GM18909 (cell line): ENCODE measurements around the gene GSTM1.
"Not testable (repeated sequence)": the region's sequence is repeated elsewhere in the genome, so short reads cannot be mapped to it uniquely, and the experiment has no call there.

Experiments used
- ATAC-seq: cut with Tn5 transposase; IDR thresholded peaks from one replicate; pipeline ENCODE4 v1.9.1; 2021; ENCODE audit warnings: mild to moderate bottlenecking; ENCODE audit not compliant: unreplicated experiment, poor library complexity

Gene GSTM1

GRCh38 chr1:109695138-109695537, 7.5 kb downstream of the GSTM1 start:
- ATAC-seq: not testable (repeated sequence)

GRCh38 chr1:109697066-109697465, 9.4 kb downstream of the GSTM1 start:
- no peak for ATAC-seq

- not testable (repeated sequence) for ATAC-seq
These were observed 10.2 kb downstream of the GSTM1 start for GRCh38 chr1:109697861-109698260.

DNA sequence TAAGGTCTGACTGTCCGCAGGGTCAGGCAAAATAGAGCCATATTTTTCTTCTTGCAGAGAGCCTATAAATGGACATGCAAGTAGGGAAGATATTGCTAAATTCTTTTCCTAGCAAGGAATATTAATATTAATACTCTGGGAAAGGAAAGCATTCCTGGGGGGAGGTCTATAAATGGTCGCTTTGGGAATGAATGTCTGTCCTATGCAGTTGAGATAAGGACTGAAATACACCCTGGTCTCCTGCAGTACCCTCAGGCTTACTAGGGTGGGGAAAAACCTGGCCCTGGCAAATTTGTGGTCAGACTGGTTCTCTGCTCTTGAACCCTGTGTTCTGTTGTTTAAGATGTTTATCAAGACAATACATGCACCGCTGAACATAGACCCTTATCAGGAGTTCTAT, 15.3 kb downstream of the GSTM1 start:
- not testable (repeated sequence) for ATAC-seq

DNA sequence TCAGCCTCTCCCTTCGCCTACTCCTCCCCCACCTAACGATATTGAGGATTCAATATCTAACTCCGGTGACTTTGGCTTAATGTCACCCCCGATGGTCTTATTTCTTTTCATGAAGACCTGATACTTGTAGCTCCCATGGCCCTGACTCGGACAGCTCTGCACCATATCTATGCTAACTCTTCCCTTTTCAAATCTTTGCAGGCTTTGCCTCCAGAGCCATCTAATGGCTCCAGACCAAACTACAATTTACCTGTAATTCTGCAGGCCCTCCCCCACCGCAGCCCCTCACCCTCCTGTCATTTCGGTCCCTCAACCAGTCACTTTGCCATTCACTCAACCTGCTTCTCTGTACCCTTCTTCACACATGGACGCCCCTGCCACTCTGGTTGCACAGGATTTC, 16.6 kb downstream of the GSTM1 start:
- ATAC-seq: no peak

GRCh38 chr1:109705411-109705810, 17.8 kb downstream of the GSTM1 start:
- ATAC-seq: no peak

DNA sequence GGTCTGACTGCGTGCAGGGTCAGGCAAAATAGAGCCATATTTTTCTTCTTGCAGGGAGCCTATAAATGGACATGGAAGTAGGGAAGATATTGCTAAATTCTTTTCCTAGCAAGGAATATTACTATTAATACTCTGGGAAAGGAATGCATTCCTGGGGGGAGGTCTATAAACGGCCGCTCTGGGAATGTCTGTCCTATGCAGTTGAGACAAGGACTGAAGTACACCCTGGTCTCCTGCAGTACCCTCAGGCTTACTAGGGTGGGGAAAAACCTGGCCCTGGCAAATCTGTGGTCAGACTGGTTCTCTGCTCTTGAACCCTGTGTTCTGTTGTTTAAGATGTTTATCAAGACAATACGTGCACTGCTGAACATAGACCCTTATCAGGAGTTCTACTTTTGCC, 21.3 kb downstream of the GSTM1 start:
- ATAC-seq: not testable (repeated sequence)

DNA sequence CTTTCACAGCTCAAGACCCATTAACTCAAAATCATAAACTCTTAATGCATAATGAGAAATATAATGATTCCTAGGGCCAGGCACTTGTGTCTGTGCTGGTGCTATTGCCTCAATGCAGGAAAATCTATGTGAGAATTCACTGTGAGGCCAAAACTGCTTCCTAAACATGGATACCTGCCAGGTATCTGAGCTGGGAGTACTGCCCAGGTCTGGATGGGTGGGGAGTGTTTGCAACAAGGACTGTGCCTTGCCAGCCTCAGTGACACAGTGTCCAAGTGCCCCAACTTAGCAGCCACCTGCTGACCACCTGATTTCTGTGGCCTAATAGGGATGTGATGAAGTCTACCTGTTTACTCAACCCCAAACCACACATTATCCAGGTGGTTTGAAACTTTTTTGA, 22.2 kb downstream of the GSTM1 start:
- ATAC-seq: not testable (repeated sequence)

GRCh38 chr1:109711593-109712320, 24.1 kb downstream of the GSTM1 start, which contains the start of gene GSTM5:
GSTM5 (plus strand) TSS chr1:109712251; CDS start chr1:109712313, 62 bp downstream.
- ATAC-seq: not testable (repeated sequence)

GRCh38 chr1:109712321-109712864, 24.8 kb downstream of the GSTM1 start:
- ATAC-seq: no peak

DNA sequence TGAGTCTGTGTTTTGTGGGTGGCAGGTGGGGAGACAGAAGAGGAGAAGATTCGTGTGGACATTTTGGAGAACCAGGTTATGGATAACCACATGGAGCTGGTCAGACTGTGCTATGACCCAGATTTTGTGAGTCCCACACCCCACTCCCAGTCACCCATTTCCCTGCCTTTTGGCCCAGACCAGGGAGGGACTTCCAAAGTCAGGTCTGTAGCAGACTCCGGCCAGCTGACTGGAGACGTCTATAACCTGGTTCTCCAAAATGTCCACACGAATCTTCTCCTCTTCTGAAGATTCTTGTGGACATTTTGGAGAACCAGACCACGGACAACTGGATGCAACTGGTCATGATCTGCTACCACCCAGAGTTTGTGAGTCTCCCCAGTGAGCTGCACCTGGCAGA, 26.0 kb downstream of the GSTM1 start:
- ATAC-seq: no peak

DNA sequence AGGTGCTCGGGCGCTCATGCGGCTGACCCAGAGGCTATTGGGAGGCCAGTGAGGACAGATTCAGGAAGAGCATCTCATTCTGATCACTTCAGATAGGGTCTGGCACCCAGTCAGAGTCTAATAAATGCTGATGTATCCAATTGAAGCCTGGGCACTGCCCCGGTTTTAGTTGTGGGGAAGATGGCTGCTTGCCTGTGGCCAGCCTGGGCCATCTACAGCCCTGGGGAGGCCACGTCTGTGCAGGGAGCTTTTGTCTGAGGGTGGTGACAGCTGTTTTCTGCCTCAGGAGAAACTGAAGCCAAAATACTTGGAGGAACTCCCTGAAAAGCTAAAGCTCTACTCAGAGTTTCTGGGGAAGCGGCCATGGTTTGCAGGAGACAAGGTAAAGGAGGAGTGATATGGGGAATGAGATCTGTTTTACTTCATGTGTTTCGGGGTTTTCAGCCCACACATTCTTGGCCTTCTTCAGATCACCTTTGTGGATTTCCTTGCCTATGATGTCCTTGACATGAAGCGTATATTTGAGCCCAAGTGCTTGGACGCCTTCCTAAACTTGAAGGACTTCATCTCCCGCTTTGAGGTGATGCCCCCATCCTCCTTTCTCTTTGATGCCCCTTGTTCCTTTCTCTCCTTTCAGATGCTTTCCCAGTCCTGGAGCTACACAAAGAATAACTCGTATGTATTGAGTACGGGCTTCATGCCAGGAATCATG, 27.2 kb downstream of the GSTM1 start:
- ATAC-seq: no peak

DNA sequence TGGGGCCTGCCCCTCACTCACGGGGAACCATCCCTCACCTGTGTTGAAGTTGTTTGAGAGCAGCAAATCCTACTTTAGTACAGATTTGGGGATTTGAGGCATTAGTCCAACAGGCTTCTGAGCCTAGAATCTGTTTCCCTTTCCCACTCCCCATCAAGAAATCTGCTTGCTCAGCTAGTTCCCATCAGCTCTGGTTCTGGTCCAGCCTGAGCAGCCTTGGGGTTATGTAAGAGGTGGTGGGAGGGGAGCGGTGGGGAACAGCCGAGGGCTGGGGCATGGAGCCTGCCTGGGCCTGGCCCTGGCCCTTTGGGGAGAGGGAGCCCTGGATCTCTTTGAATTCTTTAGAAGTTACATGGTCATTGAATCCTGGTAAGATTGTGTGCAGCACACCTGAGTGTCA, 28.5 kb downstream of the GSTM1 start:
- ATAC-seq: no peak

- ATAC-seq: no peak
These were observed 29.0 kb downstream of the GSTM1 start for GRCh38 chr1:109716570-109717090.

DNA sequence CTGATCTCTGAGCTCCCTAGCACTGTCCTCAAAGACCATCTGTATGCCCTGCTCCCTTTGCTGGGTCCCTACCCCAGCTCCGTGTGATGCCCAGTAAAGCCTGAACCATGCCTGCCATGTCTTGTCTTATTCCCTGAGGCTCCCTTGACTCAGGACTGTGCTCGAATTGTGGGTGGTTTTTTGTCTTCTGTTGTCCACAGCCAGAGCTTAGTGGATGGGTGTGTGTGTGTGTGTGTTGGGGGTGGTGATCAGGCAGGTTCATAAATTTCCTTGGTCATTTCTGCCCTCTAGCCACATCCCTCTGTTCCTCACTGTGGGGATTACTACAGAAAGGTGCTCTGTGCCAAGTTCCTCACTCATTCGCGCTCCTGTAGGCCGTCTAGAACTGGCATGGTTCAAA, 30.1 kb downstream of the GSTM1 start:
- no peak for ATAC-seq

DNA sequence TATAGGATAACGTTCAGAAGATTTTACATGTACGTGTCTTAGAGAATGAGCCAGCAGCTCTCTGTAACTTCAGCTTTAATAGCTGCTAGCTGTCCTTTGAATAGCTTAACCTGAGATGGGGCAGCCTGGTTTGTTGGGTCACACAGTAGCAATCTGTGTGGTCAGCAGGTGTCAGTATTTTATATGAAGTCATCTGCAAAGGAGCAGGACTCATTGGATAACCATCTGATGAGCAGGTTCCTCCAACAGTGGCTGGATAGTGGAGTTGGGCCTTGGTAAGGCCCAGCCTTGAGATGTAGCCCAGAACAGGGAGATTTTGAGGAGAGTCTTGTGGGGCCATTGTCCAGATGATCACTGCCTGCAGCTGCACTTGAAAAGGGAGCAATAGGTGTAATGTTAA, 30.9 kb downstream of the GSTM1 start:
- ATAC-seq: no peak

- ATAC-seq: no peak
These were observed 31.8 kb downstream of the GSTM1 start for GRCh38 chr1:109719337-109719837.

GRCh38 chr1:109721042-109721441, 33.4 kb downstream of the GSTM1 start:
- ATAC-seq: no peak

GRCh38 chr1:109721971-109722370, 34.4 kb downstream of the GSTM1 start:
- ATAC-seq: no peak

DNA sequence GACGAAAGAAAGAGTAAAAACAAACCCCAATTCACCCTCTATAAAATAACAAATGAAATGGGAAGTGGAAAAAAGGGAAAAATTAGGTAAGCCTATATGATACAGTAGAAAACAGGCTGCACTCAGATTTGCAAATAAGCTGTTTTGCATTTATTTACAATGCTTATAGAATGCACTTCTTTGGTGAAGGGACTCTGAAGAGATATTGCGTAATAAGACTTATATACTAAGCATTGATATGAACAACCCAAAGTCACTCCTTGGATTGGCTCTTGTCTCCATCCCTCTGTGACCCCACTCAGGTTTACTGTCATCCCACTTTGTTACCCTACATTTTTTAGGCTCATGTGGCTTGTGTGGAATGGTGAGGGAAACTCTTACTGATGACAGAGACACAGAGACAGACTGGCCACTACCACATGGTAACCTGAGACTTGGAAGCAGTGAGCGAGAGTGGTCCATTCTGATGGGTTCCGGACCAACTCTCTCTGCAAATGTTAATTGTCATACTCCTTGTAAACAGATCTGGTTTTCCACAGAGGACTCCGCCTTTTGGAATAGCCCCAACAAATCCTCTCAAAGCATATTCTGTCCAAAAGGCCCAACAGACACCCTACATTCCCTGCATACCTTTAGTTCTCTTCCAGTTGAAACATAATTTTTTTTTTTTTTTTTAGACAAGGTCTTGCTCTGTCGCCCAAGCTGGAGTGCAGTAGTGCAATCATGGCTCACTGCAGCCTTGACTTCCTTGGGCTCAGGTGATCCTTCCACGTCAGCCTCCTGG, 35.5 kb downstream of the GSTM1 start:
- ATAC-seq: no peak
